ENCODE data around the gene MTR.

MTR gene

DNA sequence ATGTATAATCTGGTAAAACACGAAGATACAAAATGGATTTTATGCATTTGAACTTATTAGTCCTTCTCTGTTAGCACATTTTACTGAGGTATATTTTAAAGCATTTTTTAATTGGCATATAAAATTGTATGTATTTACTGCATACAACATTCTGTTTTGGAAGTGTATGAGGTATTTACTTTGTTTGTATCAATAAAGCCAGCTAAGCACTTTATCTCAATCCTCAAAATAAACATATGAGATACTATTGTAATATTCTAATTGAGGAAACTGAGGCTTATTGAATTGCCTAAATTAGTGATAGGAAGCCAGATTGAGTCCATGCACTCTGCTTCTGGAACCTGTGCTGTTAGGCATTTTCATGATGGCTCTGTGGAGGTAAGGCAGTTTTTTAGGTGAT lies 65.6 kb downstream of the MTR start:
- TF ChIP-seq ZFP30 (CRISPR knock-in tag; IDR thresholded peaks at IDR 0.05), result no peak
- no peak for ATAC-seq

DNA sequence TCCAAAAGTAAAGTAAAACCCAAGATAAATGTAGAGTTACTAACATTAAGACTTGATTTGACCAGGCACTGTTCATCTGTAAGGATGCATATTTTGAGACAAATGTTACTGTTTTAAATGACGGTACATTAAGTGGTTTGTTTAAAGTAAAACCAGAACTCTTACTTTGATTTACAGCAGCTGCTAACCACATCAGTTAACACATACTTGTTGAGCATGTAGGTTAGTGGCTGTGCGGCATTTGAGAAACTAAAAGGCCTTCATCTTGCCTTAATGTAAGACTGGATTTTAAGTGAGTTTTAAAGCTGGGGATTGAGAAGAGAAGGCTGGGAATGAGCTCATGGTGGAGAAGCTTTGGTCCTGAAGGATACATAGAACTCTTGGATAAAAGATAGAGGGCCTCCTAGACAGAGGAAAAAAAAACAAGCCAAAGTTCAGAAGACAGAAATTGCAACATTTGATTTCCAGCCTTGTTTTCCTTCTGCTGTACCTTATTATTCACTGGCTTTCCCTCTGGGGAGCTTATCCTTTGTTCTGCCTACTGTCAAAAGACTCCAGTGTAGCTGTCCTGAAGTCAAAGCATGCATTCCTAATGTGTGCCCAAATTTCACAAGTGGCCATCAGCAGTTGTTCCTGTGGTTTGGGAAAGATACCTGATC lies 66.6 kb downstream of the MTR start:
- TF ChIP-seq ZNF8 (CRISPR knock-in tag; IDR thresholded peaks at IDR 0.05) (no peak), ARNTL (CRISPR knock-in tag; IDR thresholded peaks at IDR 0.05; ENCODE audit: borderline replicate concordance, low read depth) (no peak), ISL1 (CRISPR knock-in tag; IDR thresholded peaks at IDR 0.05) (no peak), ZFP3 (CRISPR knock-in tag; IDR thresholded peaks at IDR 0.05) (no peak), ZNF565 (CRISPR knock-in tag; conservative IDR thresholded peaks at IDR 0.05; ENCODE audit: low read depth) (no peak), TCF4 (CRISPR knock-in tag; IDR thresholded peaks at IDR 0.05; ENCODE audit: borderline replicate concordance) (no peak), ESRRG (CRISPR knock-in tag; IDR thresholded peaks at IDR 0.05) (no peak), ZNF70 (CRISPR knock-in tag; IDR thresholded peaks at IDR 0.05) (no peak)
- TF ChIP-seq, protein P1, sequence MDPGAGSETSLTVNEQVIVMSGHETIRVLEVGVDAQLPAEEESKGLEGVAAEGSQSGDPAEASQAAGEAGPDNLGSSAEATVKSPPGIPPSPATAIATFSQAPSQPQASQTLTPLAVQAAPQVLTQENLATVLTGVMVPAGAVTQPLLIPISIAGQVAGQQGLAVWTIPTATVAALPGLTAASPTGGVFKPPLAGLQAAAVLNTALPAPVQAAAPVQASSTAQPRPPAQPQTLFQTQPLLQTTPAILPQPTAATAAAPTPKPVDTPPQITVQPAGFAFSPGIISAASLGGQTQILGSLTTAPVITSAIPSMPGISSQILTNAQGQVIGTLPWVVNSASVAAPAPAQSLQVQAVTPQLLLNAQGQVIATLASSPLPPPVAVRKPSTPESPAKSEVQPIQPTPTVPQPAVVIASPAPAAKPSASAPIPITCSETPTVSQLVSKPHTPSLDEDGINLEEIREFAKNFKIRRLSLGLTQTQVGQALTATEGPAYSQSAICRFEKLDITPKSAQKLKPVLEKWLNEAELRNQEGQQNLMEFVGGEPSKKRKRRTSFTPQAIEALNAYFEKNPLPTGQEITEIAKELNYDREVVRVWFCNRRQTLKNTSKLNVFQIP (CRISPR knock-in tag; IDR thresholded peaks at IDR 0.05; ENCODE audit: borderline replicate concordance, low read depth), result no peak
- TF ChIP-seq, protein P2, sequence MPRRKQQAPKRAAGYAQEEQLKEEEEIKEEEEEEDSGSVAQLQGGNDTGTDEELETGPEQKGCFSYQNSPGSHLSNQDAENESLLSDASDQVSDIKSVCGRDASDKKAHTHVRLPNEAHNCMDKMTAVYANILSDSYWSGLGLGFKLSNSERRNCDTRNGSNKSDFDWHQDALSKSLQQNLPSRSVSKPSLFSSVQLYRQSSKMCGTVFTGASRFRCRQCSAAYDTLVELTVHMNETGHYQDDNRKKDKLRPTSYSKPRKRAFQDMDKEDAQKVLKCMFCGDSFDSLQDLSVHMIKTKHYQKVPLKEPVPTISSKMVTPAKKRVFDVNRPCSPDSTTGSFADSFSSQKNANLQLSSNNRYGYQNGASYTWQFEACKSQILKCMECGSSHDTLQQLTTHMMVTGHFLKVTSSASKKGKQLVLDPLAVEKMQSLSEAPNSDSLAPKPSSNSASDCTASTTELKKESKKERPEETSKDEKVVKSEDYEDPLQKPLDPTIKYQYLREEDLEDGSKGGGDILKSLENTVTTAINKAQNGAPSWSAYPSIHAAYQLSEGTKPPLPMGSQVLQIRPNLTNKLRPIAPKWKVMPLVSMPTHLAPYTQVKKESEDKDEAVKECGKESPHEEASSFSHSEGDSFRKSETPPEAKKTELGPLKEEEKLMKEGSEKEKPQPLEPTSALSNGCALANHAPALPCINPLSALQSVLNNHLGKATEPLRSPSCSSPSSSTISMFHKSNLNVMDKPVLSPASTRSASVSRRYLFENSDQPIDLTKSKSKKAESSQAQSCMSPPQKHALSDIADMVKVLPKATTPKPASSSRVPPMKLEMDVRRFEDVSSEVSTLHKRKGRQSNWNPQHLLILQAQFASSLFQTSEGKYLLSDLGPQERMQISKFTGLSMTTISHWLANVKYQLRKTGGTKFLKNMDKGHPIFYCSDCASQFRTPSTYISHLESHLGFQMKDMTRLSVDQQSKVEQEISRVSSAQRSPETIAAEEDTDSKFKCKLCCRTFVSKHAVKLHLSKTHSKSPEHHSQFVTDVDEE (CRISPR knock-in tag; IDR thresholded peaks at IDR 0.05), result no peak
- no peak for ATAC-seq

DNA sequence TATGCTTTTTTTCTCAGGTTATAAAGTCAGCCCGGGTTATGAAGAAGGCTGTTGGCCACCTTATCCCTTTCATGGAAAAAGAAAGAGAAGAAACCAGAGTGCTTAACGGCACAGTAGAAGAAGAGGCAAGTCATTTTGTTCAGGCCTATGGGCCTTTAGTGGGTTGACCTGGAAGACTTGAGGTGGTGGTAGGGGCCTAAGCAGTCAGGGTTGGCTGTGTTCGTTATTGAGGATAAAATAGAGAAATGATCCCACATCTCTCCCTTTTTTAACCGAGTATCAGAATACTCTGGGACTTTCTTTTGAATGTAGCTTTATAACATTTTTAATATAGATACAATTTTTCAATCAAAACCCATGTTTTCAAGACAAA lies 67.1 kb downstream of the MTR start:
- ATAC-seq, result no peak
- TF ChIP-seq BACH2 (CRISPR knock-in tag; IDR thresholded peaks at IDR 0.05; ENCODE audit: borderline replicate concordance), result no peak
- TF ChIP-seq, protein P2 (CRISPR knock-in tag; IDR thresholded peaks at IDR 0.05), result no peak
- no peak for TF ChIP-seq ISL1 (CRISPR knock-in tag; IDR thresholded peaks at IDR 0.05)
- TF ChIP-seq CSDC2 (CRISPR knock-in tag; IDR thresholded peaks at IDR 0.05), result no peak
- no peak for TF ChIP-seq PPARA (CRISPR knock-in tag; IDR thresholded peaks at IDR 0.05; ENCODE audit: borderline replicate concordance)
- TF ChIP-seq ZC3H10 (CRISPR knock-in tag; IDR thresholded peaks at IDR 0.05), result no peak
- TF ChIP-seq OSR1 (CRISPR knock-in tag; IDR thresholded peaks at IDR 0.05), result no peak
- TF ChIP-seq, protein P1 (CRISPR knock-in tag; IDR thresholded peaks at IDR 0.05; ENCODE audit: borderline replicate concordance, low read depth), result no peak
- no peak for TF ChIP-seq ZNF8 (CRISPR knock-in tag; IDR thresholded peaks at IDR 0.05)
- TF ChIP-seq, protein P3, sequence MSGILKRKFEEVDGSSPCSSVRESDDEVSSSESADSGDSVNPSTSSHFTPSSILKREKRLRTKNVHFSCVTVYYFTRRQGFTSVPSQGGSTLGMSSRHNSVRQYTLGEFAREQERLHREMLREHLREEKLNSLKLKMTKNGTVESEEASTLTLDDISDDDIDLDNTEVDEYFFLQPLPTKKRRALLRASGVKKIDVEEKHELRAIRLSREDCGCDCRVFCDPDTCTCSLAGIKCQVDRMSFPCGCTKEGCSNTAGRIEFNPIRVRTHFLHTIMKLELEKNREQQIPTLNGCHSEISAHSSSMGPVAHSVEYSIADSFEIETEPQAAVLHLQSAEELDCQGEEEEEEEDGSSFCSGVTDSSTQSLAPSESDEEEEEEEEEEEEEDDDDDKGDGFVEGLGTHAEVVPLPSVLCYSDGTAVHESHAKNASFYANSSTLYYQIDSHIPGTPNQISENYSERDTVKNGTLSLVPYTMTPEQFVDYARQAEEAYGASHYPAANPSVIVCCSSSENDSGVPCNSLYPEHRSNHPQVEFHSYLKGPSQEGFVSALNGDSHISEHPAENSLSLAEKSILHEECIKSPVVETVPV (CRISPR knock-in tag; IDR thresholded peaks at IDR 0.05), result no peak
- TF ChIP-seq, protein P4, sequence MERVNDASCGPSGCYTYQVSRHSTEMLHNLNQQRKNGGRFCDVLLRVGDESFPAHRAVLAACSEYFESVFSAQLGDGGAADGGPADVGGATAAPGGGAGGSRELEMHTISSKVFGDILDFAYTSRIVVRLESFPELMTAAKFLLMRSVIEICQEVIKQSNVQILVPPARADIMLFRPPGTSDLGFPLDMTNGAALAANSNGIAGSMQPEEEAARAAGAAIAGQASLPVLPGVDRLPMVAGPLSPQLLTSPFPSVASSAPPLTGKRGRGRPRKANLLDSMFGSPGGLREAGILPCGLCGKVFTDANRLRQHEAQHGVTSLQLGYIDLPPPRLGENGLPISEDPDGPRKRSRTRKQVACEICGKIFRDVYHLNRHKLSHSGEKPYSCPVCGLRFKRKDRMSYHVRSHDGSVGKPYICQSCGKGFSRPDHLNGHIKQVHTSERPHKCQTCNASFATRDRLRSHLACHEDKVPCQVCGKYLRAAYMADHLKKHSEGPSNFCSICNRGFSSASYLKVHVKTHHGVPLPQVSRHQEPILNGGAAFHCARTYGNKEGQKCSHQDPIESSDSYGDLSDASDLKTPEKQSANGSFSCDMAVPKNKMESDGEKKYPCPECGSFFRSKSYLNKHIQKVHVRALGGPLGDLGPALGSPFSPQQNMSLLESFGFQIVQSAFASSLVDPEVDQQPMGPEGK (CRISPR knock-in tag; IDR thresholded peaks at IDR 0.05; ENCODE audit: borderline replicate concordance), result no peak
- no peak for TF ChIP-seq ZNF565 (CRISPR knock-in tag; conservative IDR thresholded peaks at IDR 0.05; ENCODE audit: low read depth)
- TF ChIP-seq, protein P5, sequence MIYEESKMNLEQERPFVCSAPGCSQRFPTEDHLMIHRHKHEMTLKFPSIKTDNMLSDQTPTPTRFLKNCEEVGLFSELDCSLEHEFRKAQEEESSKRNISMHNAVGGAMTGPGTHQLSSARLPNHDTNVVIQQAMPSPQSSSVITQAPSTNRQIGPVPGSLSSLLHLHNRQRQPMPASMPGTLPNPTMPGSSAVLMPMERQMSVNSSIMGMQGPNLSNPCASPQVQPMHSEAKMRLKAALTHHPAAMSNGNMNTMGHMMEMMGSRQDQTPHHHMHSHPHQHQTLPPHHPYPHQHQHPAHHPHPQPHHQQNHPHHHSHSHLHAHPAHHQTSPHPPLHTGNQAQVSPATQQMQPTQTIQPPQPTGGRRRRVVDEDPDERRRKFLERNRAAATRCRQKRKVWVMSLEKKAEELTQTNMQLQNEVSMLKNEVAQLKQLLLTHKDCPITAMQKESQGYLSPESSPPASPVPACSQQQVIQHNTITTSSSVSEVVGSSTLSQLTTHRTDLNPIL (CRISPR knock-in tag; IDR thresholded peaks at IDR 0.05; ENCODE audit: low read depth), result no peak
- TF ChIP-seq TCF4 (CRISPR knock-in tag; IDR thresholded peaks at IDR 0.05; ENCODE audit: borderline replicate concordance), result no peak
- no peak for TF ChIP-seq GLIS3 (CRISPR knock-in tag; IDR thresholded peaks at IDR 0.05)
- TF ChIP-seq TOX (CRISPR knock-in tag; IDR thresholded peaks at IDR 0.05; ENCODE audit: borderline replicate concordance), result no peak
- no peak for TF ChIP-seq ZFP30 (CRISPR knock-in tag; IDR thresholded peaks at IDR 0.05)
- no peak for TF ChIP-seq SNAI2 (CRISPR knock-in tag; IDR thresholded peaks at IDR 0.05)

All from SK-N-SH treated with all-trans-retinoic acid at 6 μM for 48 hours (cell line).